ENCODE results near the gene GREB1.

The GREB1 gene, protein sequence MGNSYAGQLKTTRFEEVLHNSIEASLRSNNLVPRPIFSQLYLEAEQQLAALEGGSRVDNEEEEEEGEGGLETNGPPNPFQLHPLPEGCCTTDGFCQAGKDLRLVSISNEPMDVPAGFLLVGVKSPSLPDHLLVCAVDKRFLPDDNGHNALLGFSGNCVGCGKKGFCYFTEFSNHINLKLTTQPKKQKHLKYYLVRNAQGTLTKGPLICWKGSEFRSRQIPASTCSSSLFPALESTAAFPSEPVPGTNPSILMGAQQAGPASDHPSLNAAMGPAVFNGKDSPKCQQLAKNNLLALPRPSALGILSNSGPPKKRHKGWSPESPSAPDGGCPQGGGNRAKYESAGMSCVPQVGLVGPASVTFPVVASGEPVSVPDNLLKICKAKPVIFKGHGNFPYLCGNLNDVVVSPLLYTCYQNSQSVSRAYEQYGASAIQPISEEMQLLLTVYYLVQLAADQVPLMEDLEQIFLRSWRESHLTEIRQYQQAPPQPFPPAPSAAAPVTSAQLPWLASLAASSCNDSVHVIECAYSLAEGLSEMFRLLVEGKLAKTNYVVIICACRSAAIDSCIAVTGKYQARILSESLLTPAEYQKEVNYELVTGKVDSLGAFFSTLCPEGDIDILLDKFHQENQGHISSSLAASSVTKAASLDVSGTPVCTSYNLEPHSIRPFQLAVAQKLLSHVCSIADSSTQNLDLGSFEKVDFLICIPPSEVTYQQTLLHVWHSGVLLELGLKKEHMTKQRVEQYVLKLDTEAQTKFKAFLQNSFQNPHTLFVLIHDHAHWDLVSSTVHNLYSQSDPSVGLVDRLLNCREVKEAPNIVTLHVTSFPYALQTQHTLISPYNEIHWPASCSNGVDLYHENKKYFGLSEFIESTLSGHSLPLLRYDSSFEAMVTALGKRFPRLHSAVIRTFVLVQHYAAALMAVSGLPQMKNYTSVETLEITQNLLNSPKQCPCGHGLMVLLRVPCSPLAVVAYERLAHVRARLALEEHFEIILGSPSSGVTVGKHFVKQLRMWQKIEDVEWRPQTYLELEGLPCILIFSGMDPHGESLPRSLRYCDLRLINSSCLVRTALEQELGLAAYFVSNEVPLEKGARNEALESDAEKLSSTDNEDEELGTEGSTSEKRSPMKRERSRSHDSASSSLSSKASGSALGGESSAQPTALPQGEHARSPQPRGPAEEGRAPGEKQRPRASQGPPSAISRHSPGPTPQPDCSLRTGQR (N-terminal part only)

DNA sequence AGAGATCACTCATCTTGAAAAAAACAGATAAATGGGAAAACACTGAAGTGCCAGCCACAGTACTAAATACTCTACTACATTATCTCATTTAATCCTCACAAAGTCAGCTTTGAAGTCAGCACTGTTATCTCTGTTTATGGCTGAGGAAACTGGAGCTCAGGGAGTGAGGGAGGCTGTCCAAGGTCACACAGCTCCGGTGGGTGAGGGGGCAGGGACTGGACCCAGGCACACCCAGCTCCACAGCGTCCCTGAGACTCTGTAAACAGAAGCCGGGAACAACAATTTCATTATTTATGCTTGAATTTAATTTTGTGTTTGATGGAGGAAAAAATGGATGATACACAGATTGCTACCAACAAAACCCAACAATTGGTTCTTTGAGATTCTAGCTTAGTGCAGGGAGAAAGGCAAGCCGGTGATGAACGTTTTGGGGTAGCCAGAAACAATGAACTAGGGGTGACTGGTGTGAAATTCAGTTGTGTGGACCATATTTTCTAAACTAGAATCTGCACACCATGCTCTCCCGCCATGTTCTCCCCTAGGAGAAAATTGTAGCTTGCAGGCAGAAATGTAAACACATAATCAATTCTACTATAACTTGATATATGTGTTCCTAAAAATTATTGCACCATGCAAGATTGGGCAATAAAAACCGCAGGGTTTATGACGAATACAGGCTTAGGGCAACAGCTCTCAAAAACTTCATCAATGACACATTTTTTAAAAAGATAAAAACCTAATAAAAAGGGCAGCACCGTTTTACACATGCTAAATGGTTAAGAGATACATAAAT is at the start of gene GREB1:
Gene GREB1, plus strand, starts transcription at position 768 of the 793 bp plus-strand sequence. CDS start 22,570 bp downstream, outside the sequence.
- peak; percentile 19 for DNase-seq

DNA sequence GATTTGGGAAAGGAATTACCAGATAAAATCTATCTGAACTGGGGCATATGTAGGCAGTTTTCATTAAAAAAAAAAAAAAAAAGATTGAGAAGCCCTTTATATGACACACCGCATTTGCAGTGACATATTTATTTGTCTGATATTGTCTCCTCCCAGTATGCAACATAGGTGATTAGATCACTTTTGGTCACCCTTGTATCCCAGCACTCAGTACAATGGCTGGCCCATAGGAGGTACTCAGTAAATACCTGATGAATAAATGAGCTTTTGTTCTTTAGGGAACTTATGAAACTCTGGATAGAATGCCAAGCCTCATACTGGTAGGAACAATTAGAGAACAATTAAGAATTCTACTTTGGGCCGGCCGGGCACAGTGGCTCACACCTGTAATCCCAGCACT is 45.0 kb upstream of the GREB1 start:
- DNase-seq = no peak

DNA sequence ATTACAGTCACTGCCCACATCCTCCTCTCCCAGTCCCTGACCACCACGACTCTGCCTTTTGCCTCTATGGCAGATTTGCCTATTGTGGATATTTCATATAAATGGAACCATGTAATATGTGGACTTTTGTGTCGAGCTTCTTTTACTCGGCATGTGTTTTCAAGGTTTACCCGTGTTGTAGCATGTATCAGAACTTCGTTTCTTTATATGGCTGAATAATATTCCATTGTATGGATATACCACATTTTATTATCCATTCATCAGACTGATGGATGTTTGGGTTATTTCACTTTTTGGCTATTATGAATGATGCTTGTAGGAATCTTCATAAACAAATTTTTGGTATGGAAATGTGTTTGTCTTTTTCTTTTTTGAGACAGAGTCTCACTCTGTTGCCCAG is 43.7 kb upstream of the GREB1 start:
- no peak for DNase-seq

DNA sequence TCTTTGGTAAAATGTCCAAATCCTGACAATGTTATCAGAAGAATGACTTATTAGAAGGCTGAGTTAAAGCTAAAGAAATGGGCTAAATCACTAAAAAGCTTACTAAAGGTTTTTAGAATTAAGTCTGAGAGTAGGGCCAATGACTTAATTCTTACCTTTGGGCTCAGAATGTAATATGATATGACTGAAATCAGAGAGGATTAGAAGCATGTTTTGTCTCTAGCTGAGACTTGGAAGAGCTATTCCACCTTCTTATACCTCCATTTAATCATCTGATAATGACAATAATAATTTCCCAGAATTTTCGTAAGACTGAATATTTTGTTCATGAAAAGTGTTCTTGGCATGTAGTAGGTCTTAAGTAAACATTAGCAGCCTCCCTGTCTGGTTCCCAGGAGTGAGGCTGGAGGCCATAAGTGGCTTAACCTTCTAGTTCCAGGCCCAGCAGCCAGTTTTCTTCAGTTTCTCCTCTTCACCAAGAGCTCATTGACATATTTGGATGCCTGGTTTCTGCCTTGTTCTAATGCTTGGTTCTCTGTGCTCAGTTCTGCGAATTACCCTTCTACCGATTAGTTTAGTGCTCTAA is 42.4 kb upstream of the GREB1 start:
- no peak for DNase-seq

DNA sequence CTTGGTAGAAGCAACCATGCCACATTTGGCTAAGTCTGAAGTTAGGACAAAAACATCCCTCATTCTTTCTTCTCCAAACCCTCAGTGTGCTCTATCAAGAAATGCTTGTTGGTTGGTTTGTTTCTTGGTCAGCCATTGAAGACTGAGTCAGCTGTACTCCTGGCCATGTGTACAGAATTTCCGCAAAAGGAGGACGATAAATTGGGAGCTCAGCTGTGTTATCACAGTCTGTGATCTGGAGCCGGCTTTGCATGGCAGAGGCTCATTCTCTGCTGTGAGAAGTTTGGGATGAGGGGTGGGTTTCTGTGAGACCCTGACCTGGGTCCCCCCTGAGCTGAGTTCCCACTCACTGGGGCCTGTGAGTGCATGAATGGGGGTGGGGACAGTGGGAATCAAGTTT is 41.6 kb upstream of the GREB1 start:
- DNase-seq = no peak

DNA sequence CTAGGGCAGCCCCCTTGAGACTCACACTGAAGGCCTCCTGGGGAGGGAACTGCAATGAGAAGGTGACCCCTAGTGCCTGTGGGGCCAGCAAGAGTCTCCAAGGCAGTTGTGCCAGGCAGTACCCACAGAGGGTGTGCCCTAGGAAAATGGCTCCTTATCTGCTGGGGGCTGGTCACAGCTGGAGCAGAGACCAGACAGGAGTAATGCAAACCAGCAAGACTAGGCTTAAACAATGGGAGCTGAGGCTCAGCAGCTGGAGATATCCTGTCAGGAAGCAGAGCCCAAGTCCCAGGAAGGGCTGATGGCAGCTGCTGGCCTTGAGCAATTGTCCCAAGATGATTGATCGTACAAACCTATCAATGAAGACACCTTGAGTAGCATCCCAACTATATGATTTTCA is 41.1 kb upstream of the GREB1 start:
- DNase-seq = peak; percentile 63

DNA sequence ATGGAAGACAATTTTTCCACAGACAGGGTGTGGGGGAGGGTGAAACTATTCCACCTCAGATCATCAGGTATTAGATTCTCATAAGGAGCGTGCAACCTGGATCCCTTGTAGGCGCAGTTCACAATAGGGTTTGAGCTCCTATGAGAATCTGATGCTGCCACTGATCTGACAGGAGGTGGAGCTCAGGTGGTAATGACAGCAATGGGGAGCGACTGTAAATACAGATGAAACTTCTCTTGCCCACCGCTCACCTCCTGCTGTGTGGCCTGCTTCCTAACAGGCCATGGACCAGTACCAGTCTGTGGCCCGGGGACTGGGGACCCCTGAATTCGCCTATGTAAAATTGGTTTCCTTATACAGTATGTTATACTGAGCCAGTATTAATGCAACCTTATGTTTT is 40.6 kb upstream of the GREB1 start:
- no peak for DNase-seq

DNA sequence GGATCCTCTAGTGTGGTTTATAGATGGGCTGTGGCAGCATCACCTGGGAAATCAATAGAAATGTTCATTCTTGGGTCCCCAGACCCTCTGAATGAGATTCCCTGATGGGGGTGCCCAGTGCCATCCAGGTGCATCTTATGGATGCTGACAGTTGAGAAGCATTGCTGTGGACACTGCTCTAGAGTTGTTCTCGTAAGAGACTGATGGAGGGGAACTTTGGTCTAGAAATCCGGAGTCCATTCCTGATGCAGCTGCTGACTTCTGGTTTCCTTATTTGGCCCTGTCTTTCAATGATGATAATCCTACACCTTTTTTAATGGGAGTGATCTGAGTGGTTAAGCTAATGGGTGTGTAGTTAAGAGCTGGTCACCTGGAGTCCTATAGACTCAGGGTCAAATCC is 39.5 kb upstream of the GREB1 start:
- DNase-seq = no peak

DNA sequence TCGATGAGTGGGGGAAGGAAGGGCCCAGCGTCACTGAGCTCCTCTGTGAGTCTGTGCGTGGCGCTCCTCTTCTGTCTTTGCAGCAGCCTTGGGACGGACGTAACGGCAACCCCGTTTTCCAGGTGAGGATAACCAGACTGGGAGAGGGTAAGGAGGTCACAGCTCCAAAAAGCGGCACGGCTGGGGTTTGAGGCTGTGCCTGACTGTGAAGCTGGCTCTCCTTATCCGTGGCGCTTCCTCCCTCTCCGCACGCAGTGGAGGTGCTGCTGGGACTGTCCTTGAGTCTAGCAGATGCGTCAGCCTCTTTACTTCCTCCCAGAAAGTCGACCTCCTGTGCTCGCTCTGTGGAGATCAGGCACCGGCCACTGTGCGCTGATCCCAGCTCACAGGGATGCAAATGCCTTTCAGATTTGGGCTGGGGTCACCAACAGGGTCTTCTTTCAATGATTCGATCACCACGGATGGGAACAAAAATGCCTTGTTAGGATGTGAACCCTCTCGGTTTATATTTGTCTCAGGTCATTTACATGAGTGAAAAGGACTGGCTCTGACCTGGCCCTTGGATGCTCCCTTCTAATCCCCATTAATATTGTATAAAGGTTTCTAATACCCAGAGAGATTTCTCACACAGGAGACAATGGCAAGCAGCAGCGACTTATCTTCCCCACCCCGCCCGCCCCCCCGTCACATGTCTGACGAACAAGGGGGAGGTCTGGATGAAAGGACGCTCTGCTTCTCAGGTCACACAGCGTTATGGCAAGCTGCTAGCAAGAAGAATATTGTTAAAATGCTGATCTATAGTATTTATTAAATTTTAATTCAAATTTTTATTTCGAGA is 37.8 kb upstream of the GREB1 start:
- DNase-seq = no peak

DNA sequence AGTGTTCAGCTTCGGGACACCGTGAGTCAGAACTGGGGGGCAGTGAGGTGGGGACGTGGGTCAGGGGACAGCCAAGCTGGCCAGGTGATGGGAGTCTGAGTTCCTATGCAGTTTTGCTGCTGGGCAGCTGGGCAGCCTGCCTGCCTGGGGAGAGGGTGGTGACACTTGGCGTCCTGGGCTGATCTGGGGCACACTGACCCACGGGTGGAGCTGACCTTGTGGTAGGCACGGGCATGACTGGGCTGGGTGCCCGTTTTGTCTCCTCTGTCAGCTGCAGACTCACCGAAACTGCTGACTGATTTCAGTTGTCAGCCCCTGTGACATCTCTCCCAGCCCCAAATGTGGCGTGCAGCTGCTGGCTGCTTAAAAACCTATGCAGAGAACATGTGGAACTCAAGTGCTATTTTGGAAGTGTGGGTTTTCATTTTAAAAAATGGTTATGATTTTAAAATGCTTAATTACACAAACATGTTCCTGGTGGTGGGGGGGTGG is 35.3 kb upstream of the GREB1 start:
- DNase-seq = peak; percentile 40

DNA sequence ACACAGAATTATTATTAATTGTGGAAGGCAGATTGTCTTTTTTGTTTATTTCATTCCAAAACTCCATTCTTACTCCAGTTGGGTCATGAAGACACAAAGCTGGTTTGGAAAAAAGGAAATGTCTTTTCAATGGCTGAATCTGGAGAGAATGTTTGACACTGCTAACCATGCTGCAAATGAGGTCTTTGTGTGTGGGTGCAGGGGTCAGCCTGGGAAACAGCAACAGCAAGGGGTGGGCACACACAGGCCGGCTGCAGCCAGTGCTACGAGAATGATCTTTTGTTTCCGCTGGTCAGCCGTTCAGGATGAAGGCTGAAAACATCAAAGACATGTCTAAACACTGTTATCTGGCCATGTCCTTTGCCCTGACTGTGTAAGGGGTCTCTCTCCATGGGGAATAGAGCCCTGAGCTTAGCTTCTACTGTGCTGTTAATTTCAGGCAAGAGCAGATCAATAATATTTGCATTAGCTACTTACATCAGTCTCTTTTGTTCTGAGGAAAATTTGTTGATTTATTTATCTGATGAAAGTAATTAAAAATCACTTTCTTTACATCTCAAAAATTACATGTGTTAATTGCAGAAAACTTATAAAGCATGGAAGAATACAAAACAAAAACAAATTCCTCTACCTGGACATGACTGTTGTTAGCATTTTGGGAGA is 34.6 kb upstream of the GREB1 start:
- no peak for DNase-seq

DNA sequence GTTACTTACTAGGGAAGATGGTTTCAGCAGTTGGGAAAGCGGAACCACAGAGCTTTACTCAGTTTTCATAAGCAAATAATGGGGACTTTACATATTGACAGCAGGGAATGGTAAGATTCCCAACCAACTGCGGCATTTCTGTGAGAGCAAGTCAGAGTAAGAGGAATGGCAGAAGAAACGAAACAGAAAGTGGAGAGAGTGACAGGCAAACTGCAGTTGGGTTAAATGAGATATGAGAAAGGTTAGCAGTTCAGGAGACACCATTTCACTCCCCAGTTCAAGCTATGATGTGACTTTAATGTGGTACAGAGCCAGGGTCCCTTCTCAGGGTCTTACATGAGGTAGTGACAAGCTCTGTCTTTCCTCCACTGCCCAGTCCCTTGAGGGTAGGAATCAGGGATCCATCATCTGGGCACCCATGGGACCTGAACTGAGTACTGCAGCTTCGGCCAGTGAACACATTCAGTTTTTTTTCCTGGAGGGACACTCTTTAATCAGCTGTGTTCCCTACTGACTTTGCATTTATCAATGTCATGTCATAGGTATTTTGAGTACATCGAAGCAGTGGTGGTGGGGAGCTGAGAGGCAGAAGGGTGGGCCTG is 33.0 kb upstream of the GREB1 start:
- no peak for DNase-seq

DNA sequence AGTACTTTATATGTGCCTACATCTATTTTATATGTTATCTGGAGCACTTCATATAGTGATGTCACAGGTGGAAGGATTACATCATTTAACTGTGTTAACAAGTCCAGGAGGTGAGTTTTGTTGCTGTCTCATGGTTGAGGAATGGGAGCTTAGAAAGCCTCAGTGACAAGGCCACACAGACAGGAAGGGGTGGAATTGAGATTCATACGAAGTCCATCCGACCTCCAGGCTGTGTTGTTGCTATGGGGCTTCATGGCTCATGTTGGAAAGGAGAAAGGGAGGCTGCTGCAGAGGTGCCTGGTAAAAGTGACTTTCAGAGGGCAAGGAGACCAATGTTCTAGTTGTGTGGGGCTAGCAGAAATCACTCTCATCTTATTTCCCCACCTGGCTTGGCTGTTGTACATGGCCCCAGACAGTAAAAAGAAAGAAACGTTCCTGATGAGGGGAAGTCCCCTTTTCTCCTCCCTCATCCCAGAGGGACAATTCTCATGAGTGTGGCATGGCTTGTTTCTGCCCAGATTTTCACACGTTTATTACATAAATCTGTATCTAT is 31.0 kb upstream of the GREB1 start:
- no peak for DNase-seq

DNA sequence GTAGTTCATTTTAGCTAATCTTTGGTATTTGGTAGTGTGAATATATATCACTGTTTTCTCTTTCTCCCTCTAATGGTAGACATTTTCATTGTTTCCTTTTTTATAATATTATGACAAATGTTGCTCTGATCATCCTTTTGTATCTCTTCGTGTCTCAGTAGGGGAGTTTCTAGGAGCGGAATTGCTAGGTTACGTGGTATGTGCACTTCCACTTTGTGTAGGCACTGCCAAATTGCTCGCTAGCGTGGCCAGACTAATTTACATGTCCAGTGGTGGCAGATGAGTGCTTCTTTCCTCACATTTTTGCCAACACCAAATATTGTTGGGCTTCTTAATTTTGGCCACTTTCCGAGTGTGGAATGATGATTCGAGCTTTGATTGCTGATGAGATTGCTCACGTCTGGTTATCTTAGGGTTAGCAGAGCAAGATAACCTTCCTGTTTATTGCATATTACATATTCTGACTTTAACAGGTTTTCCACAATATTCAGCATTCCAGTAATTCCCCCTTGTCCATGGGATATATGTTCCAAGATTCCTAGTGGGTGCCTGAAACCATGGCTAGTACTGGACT is 30.4 kb upstream of the GREB1 start:
- no peak for DNase-seq

DNA sequence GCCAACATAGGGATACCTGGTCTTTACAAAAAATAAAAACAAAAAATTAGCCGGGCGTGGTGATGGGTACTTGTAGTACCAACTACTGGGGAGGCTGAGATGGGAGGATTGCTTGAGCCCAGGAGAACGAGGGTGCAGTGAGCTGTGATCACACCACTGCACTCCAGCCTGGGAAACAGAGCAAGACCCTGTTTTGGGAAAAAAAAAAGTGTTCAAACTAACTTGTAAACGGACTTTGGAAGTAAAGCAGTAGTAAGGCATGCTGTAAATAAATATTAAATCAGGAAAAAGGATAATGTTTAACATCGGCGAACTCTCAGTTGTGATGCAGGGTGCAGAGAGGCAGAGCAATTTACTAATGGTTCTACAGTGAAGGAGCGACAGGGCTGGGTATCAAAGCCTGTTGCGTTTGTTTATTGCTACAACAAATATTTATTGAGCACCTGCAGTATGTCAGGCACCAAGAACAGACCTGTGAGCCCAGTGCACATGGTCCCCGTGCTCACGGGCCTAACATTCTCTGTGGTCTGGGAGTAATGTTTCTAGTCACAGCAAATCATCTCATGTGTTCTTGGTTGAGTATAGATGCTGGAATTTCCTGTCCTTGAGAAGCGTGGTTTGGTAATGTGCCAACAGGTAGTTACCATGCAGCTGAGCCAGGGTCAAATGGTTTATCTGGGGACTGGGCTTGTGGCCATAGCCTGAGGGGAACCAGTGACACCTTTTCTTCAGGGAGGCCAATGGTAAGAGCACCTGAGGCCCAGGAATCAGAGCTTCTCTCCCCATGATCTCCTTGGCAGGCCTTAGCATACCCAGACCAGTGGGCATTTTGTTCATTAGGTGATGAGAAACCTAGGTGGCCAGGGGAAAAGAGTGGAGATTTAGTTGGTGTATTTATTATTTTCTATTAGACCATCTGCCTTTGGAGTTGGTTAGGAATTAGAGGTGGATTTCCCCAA is 27.9 kb upstream of the GREB1 start:
- no peak for DNase-seq

DNA sequence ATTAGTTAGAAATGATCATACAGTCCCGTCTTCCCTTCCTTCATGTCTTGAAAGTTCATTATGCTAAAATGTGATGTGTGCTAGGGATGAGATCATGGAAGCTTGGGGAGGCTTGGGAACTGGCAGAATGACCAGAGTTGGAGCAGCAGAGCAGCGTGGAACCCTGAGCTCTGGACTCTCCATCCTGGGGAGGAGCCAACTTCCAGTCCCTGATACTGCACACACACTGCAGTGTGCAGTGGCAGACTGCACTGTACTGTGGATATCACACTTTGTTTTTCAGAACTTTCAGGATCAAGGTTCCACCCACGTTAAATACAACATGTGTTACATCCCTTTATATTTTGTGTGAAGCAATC is 27.3 kb upstream of the GREB1 start:
- DNase-seq = no peak

DNA sequence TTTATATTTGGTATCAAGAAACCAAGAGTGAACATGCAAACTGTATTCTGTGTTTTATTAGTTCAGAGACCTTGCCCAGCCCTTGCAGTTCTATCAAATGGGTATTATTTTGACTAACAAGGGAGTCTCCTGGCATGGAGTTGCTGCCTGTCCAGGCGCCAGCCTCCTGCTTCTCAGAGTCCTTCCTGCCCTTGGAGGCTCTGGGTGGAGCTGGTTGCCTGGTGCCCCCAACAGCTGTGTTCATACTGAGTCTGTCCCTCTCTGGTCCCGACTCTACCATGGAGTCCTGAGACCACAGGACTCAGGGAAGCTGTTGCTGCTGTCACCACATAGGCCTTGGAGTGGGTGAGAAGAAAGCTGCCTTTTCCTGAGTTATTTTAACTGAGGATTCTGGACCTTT is 26.3 kb upstream of the GREB1 start:
- no peak for DNase-seq

DNA sequence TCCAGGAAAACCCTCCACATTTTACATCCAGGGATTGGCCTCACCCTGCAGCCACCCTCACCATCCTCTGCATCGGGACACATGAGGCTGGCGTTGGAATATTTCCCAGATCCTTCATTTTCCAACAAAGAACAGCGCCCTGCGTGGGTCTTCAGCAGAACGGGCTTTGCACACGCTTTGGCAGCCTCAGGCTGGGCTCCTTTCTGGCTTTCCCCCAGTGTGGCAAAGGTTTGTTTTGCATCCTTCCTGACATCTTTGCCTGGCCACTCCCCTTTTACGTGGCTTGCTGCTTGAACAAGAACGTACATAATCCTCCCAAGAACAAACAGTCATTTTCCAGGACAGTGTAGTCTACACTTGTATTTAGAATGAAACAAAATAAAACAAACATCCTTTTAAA is 25.6 kb upstream of the GREB1 start:
- DNase-seq = no peak

Measured in hematopoietic multipotent progenitor cell treated with erythropoietin and hydrocortisone succinate and interleukin-3 and kit ligand, for 6 days (in vitro differentiated cells).